ENCODE measurements around the gene FADD.

DNA sequence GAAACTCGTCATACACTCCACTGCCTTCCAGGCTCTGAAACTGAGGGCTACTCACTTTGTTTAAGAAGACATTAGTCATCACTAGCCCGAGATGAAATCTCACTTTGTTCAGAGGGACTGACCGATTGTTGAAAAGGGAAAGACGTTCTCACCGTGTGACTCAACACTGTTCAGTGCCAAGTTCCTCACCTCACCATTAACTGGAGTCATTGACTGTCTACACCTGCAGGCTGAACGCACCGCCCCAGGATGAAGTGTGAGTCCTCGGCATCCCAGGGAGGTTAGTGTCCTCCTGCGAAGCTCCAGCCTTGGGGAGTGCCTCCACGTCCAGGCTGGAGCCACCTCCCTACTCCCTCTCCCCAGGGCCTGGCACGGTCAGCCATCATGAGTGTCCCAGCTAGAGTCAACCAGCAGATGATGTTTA, 30.4 kb downstream of the FADD start:
- TF ChIP-seq CTCF (optimal IDR thresholded peaks at IDR 0.05 in 1 of 3, IDR thresholded peaks at IDR 0.05 in 1 of 3, conservative IDR thresholded peaks at IDR 0.05 in 1 of 3; ENCODE audit: extremely low read depth in 1 of 3, insufficient read depth in 2 of 3, low read length in 3 of 3) = no peak
- TF ChIP-seq EZH2 (IDR thresholded peaks at IDR 0.05; ENCODE audit: low read length) = no peak

All from keratinocyte (primary cell).